CD4-positive, alpha-beta T cell treated with Interleukin-15 for 4 hours (primary cell): ENCODE data around the gene CYTL1.
"Not testable (repeated sequence)": the region's sequence is repeated elsewhere in the genome, so short reads cannot be mapped to it uniquely, and the experiment has no call there.

Source experiments
- DNase-seq: peaks from one replicate; pipeline ENCODE4 v3.0.0-alpha.2; 2020; ENCODE audit warnings: low spot score

CYTL1 gene

DNA sequence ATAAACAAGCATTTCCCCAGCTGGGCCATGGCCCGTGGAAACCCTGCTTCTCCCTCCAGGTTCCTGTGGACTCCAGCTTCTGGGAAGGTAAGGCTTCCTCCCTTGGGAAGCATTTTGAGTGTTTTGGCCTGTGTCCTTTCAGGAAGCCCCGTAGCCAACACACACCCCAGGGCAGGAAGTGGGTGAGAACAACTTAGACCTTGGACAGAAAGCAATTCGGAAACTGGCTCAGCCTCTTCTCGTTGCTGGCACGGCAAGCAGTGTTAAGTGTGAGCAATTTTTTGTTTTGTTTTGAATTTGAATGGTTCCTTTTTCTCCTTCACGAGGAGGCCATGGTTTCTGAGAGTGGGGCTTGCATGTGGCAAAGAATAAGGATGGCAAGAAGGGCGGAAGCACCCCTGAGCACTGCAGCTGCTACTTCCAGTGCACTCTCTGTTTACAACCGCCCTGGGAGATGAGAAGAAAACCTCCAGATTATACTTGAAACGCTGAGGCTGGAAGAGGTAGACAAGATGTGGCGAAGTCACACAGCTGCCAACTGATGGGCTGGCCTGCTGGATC lies 14.1 kb upstream of the CYTL1 start:
- DNase-seq = no peak

DNA sequence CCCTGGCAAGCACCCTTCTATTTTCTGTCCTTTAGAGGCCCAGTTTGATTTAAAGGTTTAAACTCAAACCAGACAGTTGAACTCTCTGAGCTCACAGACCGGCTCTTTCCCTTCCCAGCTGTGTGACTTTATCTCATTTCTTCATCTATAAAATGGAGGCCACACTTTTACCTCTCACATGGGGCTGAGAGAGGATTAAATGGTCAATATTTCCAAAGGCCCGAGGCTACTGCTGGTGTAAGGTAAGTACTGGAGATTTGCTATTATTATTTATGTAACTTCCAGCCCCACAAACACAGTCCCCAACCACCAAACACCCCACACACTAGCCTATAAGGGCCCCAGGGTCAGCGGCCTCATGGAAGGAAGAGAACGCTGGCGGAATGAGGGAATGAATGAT lies 13.6 kb upstream of the CYTL1 start:
- no peak for DNase-seq

DNA sequence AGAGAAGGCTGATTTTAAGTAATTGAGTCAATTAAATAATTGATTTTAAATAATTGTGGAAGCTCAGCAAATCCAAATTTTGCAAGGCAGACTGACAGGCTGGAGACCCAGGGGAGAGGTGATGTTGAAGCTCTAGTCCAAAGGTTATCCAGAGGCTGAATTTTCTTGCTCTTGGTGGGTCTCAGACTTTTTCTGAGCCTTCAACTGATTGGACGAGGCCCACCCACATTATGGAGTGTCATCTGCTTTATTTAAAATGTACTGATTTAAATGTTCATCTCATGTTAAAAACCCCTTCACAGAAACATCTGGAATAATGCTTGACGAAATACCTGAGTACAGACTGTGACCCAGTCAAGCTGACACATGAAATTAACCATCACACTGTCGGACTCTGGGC lies 11.7 kb upstream of the CYTL1 start:
- DNase-seq = no peak

DNA sequence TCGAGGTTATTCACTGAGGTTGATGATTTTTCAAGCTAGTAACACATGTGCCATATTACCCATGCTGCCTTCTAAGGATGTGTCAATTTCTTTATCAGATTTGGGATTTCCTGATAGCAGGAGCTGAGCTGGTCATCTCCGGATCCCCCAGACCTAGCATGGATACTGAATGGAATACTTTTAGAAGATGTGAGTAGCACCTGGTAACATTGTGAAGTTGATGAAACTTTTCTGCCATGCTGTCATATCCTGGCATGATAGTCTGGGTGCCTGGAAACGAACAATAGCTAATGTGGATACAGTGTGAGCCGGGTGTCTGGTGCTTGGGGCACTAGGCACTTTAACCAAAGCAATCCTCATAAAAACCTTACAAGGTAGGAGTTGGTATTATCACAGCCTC lies 11.0 kb upstream of the CYTL1 start:
- no peak for DNase-seq

DNA sequence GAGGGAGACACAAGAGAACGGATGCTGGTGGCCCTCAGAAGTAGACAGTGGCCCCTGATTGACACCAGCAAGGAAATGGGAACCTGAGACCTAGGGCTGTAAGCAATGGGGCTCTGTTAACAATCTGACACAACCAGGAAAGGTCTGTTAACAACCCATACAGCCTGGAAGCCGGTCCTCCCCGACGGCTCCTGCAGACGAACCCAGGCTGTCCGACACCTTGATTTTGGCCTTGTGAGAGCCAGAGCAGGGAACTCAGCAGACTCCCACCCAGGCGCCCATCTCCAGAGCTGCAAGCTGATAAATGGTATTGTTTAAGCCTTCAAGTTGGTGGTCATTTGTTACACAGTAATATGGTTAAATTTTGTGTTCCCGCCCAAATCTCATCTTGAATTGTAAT lies 10.2 kb upstream of the CYTL1 start:
- DNase-seq = no peak

DNA sequence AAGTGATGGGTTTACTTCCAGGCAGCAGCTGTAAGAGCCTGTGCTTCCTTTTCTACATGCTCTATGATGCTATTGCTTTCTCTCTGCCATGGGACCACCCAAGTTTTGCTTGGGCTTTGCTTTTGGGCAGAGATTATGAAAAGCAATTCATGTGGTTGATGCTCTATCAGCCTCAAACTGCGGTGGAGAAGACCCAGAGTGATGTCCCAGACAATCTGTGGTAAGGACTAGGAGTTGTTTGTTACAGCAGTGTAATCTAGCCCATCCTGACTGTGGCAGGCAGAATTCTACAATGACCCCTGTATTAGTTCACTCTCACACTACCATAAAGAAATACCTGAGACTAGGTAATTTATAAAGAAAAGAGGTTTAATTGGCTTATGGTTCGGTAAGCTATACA lies 9.2 kb upstream of the CYTL1 start:
- DNase-seq = no peak

DNA sequence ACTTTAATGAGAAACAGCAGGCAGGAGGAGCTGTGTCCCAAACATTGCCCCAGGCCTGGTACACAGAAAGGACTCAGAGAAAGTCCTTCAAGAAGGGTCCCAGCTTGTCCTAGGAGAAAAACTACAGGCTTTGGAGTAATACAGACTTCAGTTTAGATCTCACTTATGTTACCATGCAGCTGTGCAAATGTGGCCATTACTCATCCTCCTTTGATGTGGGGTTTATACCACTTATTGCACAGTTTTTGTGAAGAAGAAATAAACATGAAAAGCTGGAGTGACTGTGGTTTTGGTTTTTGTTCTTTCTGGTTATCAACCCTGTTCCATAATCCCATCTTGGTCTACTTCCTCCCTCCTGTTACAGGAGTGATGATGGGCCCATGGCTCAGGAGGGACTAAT lies 8.1 kb upstream of the CYTL1 start:
- DNase-seq = no peak

DNA sequence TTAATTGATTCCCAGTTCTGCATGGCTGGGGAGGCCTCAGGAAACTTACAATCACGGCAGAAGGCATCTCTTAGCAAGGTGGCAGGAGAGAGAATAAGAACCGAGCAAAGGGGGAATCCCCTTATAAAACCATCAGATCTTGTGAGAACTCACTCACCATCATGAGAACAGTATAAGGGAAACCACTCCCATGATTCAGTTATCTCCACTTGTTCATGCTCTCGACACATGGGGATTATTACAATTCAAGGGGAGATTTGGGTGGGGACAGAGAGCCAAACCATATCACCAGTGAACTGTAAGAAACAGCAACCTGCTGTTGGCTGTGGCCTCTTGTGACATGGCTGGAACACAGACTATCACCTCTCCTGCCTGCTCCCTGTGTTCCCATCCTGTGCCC lies 7.1 kb upstream of the CYTL1 start:
- DNase-seq = no peak

DNA sequence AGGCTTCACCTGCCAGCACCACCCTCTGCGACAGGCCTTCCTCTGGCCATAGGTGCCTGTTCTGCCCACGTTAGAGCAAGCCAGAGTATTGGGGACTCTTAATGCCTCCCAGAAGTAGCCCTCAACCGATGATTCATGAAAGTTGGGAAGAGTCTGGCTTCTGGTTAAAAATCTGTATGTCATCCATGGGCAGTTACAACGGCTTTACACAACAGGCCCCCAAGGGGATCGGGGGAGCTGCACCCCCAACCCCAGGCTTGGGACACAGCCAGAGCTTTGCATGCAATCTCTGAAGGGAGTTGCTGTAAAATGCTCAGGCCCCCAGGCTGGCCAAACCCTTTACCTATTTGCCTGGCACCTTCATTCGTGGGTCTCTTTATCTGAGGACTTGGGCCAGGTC lies 5.4 kb upstream of the CYTL1 start:
- DNase-seq = no peak

DNA sequence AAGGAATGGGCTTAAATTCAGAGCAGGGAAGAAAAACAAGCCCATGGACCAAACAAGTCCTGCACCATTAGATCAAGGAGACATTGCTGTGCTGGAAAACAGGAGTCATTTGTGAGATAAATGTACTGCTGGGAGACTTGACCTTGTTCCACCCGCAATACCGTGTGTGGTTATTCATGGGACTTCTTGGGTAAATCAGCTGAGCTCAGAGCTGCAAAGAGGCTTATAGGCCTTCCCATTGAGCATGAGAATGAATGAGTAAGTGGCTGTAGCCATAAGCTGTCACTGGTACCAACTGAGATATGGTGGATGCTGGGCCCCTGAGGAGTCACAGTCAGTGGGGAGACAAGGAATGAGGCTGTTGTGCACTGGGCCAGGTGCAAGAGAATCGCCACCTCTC lies 2.3 kb upstream of the CYTL1 start:
- no peak for DNase-seq

DNA sequence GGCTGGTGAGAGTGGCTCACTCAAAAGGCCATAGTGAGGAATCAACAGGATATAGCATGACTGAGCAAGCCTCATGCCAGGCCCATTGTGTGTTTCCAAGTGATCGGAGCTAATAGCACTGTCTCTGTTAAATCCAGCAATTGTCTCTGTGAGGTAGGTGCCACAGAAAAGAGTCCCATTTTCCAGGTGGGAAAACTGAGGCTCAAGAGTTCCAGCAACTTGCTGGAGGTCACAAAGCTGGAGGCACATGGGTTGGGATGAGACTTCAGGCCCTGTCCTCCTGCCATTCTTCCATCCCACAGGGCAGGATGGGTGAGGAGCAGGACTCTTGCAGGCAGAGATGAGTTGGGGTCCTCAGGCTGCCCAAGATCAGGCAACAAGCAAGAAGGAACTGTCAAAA lies 1.1 kb upstream of the CYTL1 start:
- DNase-seq = no peak

DNA sequence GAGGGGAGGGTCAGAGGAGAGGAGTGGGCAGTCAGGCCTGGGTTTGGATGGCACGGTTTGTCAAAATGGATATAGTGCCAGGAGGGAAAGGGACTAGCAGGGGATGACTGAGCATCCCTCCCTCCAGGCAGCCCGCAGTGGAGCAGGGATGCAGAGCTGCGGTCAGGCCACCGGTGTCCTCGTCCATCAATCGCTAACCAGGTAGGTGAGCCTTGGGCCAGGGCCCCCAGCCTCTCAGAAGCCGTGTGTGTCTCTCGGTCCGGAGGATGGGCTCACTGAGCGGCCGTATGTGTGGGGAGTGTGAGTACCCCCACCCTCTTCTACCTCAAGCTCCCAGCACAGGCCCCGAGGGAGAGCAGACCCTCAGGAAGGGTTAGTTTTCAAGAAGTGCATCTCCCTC lies 538 bp upstream of the CYTL1 start:
- DNase-seq = no peak

DNA sequence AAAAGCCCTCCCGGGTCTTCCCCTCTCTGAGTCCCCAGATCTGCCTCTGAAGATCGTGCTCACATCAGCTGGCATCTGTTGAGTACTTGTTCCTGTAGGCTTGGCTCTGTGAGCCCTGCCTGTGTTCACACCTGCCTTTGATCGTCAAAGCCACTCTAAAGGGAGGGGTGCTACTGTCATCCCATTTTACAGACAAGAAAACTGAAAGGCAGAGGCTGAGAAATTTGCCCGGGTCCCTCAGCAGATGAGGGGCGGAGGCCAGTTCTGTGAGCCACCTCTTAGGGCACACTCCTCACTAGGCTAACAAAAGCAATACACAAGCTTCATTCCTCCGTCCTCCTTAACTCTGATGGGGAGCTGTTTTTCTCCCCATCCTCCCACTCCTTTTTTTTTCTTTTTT lies 655 bp downstream of the CYTL1 start:
- DNase-seq = no peak

DNA sequence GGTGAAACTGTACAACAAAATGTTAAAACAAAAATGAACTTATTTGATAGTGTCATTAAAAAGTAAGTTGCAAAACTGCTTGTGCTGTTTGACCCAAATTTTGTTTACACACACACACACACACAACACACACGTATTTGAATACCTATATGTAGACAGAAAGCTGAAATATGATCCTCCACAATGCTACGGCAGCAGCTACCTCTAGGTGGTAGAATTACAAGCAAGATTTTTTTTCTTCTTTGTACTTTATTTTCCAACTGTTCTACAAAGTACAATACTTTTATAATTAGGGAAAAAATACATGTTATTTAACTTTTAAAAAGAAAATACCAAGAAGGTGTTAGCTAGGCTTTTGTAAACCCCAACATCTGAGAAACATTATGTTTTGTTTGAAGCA lies 1.2 kb downstream of the CYTL1 start:
- no peak for DNase-seq

DNA sequence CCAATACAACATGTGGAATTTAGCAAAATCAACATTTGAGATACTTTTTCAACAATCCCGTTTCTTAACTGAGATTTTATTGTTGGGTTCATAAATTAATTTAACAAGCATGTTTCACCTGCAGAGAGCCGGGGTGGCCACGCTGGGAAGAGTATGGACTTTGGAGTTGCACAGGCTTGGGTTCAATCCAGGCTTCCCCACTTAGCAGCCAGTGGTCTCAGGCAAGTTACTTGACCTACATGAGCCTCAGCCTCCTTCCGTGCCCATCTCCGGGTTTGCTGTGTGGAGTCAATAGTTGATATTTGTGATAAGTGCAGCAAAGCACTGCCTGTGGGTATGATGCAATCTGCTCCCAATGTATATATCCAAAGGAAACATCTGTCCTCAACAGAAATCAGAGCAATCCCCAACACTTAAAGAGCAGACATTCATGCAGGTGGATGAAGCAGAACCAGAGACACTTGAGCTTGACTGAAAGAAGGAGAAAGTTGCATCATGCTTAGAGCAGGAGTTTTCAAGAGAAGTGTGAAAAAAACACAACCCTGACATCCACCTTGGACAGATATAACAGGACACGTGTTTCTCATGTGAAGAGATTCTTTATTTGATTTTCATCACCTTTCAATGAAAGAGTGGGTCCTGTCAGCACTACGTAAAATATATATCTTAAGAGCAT lies 5.1 kb downstream of the CYTL1 start:
- DNase-seq = no peak

DNA sequence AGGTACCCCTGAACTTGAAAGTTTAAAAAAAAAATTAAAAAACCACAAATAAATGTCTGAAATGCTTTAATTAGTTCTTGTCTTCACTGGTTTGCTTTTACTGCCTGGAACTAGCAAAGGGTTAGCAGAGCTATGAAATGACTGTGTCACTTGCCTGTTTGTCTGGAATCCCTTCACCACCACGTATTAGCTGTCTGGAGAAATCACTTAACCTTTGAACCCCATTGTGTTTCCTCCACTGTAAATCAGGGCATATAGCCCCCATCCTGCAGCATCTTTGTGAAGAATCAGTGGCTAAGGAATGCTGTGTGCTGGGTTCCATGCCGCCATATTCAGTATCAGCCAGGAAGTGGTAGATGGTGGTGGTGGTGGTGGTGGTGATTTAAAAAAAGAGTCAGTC lies 6.3 kb downstream of the CYTL1 start:
- no peak for DNase-seq

DNA sequence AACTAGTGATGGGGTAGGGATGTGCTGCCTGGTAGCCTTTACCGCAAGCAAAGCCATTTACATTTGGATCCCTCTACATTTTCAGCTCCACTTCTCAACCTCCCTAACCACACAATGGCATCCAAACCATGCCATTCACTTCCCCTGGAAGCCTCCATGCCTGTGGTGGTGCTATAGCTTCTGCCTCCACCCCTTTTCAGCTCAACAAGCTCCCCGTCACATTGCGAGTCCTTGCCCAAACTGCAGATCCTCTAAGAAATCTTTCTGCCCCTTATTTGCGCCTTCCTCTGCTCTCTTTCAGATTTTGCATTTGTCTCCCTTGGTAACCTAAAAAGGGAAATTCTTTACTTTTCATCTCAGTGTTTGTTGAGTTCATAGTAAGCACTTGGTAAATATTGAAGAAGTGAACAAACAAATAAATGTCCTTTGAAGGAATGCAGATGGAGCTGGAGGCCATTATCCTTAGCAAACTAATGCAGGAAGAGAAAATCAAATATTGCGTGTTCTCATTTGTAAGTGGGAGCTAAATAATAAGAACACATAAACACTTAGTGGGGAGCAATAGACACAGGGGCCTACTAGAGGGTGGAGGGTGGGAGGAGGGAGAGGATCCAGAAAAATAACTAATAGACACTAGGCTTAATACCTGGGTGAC lies 6.9 kb downstream of the CYTL1 start:
- no peak for DNase-seq

DNA sequence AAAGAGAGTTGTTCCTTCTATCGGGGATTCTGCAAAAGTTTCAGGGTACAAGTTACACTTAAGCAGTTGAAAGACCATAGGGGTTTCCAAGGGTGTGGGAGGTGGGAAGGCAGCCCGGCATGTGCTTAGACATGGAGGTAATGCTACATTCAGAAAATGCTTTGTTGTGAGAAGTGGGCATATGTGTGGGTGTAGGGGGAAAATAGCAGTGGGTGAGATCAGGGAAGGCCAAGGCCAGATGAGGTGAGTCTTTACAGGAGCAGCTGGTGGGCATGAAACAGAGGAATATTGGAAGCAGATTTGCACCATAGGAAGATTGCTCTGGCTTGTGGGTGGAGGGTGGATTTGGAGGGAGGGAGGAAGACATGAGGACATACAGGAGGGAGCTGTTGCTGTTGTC lies 8.3 kb downstream of the CYTL1 start:
- no peak for DNase-seq

DNA sequence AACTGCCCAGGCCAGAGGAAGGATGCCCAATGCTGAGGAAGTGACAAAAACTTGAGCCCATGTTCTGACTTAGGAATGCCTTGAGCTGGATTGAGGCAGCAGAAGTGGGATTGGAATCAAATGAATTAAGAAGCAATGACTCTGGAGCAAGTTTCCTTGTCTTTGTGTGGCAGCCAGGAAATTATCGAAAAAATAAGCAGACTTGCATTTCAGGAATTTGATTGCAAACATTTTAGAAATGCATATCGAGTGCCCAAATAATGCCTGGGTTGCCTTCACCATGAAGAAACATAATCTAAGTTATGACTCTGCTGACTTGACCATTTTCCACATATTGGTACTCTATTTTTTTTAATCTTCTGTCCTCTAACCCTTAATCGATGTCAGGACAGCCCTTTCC lies 9.5 kb downstream of the CYTL1 start:
- DNase-seq = no peak

DNA sequence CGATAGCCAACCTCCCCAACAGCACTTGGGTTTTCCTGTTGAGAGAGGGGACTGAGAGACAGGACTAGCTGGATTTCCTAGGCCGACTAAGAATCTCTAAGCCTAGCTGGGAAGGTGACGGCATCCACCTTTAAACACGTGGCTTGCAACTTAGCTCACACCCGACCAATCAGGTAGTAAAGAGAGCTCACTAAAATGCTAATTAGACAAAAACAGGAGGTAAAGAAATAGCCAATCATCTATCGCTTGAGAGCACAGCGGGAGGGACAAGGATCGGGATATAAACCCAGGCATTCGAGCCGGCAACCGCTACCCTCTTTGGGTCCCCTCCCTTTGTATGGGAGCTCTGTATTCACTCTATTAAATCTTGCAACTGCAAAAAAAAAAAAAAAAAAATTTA lies 12.3 kb downstream of the CYTL1 start:
- DNase-seq = not testable (repeated sequence)

DNA sequence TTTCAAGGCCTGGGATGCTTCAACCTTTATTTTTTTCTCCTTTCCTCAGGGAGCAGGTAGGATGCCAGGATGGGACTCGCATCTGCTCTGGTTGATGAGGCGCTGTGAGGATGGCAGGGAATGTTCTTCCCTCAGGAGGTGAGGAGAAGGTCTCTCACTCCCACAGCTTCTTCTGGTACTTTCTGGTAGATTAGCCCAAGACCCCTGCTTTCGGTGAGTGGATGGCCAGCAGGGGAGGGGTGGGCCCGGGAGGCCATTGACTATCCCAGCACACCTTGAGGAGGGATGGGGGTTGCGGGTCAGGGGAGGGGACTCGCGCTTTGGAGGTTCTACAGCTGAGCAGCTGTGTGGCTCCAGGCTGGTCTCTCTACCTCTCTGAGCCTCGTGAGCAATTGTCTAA lies 14.8 kb downstream of the CYTL1 start:
- no peak for DNase-seq

DNA sequence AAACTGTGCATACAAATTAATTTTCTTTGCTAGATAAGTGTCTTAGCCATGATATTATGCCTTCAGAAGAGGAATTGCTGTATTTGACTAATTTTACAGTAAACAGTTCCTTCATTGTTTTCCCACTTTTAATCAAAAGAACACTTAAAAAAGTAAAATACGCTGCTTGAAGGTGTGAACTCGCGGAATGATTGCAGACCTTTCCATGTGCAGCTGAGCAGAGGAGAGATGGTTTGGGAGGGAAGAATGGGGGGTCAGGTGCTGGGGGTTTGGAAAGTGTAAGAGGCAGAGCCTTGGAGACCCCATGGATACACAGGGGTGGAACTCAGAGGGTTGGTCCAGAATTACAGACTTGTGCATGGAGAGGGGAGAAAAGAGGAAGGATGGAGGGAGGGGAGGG lies 15.3 kb downstream of the CYTL1 start:
- no peak for DNase-seq

DNA sequence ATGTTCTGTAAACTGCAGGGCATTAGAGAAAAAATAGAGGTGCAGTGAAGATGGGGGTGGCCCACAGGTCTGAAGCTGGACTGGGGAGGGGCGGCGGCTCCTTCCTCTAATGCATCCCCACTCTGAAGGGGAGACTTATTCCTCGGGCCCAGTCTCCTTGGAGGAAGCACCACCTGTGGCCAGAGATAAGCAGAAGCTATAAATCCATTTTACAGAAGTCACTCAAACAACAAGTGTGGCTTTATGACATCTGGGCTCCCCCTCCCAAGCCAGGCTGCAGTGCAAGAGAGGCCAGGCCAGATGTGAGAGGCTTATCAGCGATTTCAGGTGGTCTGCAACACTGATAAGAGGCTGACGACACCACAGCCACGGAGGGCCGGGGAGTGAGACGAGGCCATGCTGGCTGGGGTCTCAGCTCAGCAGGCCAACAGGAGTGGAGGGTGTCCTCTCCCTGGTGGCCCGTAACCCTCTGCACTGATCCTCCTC lies 15.8 kb downstream of the CYTL1 start:
- DNase-seq = no peak

DNA sequence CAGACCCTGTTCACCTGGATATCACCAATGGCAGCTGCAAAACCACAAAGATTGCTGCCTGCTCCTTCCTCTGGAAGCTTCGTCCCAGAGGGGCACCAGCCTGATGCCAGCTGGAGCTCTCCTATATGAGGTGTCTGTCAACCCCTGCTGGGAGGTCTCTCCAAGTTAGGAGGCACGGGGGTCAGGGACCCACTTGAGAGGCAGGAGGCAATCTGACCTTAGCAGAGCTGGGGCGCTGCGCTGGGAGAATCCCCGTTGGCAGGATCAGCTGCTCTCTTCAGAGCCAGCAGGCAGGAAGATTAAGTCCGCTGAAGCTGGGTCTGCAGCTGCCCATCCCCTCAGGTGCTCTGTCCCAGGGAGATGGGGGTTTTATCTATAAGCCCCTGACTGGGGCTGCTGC lies 17.6 kb downstream of the CYTL1 start:
- DNase-seq = not testable (repeated sequence)
